ENCODE measurements around the gene CUEDC2.

The CUEDC2 gene

DNA sequence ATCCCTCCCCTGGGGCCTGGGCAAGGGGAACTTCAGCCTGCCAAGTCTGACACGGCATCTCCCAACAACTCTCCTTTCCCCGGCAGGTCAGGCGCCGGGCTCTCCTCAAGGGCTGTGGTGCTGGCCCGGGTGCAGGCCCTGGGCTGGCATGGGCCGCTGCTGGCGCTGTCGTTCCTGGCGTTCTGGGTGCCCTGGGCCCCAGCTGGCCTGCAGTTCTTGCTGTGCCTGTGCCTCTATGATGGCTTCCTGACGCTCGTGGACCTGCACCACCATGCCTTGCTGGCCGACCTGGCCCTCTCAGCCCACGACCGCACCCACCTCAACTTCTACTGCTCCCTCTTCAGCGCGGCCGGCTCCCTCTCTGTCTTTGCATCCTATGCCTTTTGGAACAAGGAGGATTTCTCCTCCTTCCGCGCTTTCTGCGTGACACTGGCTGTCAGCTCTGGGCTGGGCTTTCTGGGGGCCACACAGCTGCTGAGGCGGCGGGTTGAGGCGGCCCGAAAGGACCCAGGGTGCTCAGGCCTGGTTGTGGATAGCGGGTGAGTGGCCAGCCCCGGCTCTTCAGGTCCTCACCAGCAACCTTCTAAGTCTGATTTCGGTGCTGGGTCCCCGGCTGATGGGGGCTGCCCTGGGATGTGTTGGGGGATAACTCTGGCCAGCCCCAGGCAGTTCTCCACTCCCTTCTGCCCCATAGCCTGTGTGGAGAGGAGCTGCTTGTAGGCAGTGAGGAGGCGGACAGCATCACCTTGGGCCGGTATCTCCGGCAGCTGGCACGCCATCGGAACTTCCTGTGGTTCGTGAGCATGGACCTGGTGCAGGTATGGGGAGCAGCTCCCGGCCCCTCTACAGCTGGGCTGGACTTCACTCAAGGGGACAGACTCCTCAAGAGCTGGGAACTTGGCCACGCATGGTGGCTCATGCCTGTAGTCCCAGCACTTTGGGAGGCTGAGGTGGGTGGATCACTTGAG, 38.5 kb upstream of the CUEDC2 start:
- TF ChIP-seq, protein P1, sequence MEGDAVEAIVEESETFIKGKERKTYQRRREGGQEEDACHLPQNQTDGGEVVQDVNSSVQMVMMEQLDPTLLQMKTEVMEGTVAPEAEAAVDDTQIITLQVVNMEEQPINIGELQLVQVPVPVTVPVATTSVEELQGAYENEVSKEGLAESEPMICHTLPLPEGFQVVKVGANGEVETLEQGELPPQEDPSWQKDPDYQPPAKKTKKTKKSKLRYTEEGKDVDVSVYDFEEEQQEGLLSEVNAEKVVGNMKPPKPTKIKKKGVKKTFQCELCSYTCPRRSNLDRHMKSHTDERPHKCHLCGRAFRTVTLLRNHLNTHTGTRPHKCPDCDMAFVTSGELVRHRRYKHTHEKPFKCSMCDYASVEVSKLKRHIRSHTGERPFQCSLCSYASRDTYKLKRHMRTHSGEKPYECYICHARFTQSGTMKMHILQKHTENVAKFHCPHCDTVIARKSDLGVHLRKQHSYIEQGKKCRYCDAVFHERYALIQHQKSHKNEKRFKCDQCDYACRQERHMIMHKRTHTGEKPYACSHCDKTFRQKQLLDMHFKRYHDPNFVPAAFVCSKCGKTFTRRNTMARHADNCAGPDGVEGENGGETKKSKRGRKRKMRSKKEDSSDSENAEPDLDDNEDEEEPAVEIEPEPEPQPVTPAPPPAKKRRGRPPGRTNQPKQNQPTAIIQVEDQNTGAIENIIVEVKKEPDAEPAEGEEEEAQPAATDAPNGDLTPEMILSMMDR (IDR thresholded peaks at IDR 0.05; ENCODE audit: low read depth, low read length), result no peak
- DNase-seq (ENCODE audit: low read depth, low spot score), result no peak
- H3K4me3 ChIP-seq (ENCODE audit: low read depth, low read length), result no peak overlapping the region
- in situ Hi-C loops (cut with HindIII; ENCODE audit: low sequenced_read_pairs), result no loop called here

DNA sequence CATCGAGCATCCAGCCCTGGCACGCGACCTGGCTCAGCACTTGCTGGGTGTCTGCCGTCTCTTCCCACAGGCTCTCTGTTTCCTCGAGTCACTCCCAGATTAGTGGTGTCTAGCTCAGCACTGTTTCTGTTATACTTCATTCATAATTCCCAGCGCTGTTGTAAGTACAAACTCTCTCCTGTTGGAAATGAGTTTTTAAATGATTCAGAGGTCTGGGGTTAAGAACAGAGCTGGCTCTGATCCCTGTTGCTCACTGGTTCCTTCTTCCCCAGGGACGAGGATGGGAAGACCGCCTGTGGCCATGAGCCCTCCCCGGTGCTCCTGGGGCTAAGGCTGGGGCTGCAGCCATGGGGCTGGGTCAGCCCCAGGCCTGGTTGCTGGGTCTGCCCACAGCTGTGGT, 36.3 kb upstream of the CUEDC2 start:
- in situ Hi-C loops (cut with HindIII; ENCODE audit: low sequenced_read_pairs), result no loop called here
- no peak for DNase-seq (ENCODE audit: low read depth, low spot score)
- TF ChIP-seq, protein P1 (IDR thresholded peaks at IDR 0.05; ENCODE audit: low read depth, low read length), result no peak
- H3K4me3 ChIP-seq (ENCODE audit: low read depth, low read length), result no peak overlapping the region

DNA sequence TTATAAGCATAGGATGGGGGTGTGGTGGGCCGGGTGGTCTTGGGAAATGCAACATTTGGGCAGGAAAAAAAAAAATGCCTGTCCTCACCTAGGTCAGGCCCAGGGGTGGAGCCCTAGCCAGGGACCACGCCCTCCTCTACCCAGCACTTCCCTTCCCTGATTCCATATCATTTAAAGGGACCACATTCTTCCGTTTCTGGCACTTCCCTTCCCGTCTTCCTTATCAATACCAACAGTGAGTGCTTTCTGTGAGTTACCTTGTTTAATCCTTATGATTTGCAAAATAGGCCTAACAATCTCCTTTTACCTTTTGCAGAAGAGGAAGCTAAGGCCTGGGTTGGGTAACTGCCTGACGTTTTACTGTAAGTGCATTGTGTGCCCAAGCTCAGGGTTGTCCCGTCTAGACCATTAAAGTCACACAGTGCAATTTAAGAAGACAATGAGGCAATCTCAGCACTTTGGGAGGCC, 35.6 kb upstream of the CUEDC2 start:
- TF ChIP-seq, protein P1 (IDR thresholded peaks at IDR 0.05; ENCODE audit: low read depth, low read length), result no peak
- DNase-seq (ENCODE audit: low read depth, low spot score), result no peak
- in situ Hi-C loops (cut with HindIII; ENCODE audit: low sequenced_read_pairs), result no loop called here
- H3K4me3 ChIP-seq (ENCODE audit: low read depth, low read length), result no peak overlapping the region

DNA sequence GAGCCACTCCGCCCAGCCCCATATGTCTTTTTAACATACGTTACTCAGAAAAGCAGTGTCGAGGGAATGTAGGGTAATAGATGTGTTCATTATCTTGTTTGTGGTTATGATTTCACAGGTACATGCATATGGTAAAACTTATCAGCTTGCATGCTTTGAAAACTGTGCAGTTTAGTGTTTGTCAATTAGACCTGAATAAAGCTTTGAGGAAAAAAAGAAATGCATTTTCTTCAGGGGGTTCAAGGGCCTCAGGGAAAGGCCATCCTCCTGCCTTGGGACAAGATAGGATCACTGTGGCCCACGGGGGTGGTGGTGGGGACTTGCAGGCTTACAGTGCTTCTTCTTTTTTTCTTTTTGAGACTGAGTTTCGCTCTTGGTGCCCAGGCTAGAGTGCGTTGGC, 34.9 kb upstream of the CUEDC2 start:
- no peak for DNase-seq (ENCODE audit: low read depth, low spot score)
- H3K4me3 ChIP-seq (ENCODE audit: low read depth, low read length), result no peak overlapping the region
- in situ Hi-C loops (cut with HindIII; ENCODE audit: low sequenced_read_pairs), result no loop called here
- TF ChIP-seq, protein P1 (IDR thresholded peaks at IDR 0.05; ENCODE audit: low read depth, low read length), result no peak

DNA sequence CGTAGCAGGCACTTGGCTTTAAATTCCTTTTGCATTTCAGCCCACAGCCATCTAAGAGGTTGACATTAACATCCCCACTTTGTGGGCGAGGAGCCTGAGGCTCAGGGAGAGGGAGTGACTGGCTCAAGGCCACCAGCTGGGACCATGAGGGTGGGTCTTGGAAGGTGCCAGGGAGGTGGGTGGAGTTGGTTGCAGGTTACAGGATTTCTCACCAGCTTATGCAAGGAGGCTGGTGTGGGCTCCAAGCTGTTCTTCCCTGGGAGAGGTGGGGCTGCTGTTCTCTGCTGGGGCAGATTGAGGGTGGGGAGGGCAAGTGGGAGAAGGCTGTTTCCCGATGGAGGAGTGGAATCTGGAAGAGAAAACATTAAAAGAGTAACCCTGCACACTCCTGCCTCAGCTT, 33.1 kb upstream of the CUEDC2 start:
- in situ Hi-C loops (cut with HindIII; ENCODE audit: low sequenced_read_pairs), result no loop called here
- H3K4me3 ChIP-seq (ENCODE audit: low read depth, low read length), result no peak overlapping the region
- TF ChIP-seq, protein P1 (IDR thresholded peaks at IDR 0.05; ENCODE audit: low read depth, low read length), result no peak
- DNase-seq (ENCODE audit: low read depth, low spot score), result no peak

DNA sequence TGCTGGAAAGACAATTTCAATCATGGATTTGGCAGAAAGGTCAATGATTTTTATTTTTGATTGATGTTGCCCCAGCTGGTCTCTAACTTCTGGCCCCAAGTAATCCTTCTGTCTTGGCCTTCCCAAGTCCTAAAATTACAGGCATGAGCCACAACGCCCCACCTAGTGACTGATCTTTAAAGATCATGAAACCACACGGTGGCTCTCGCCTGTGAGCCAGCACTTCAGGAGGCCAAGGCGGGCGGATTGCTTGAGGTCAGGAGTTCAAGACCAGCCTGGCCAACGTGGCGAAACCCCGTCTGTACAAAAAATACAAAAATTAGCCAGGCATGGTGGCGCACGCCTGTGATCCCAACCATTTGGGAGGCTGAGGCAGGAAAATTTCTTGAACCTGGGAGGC, 31.6 kb upstream of the CUEDC2 start:
- no peak for DNase-seq (ENCODE audit: low read depth, low spot score)
- no peak overlapping the region for H3K4me3 ChIP-seq (ENCODE audit: low read depth, low read length)
- in situ Hi-C loops (cut with HindIII; ENCODE audit: low sequenced_read_pairs), result no loop called here
- TF ChIP-seq, protein P1 (IDR thresholded peaks at IDR 0.05; ENCODE audit: low read depth, low read length), result no peak
